ENCODE measurements around the gene FUCA1.

- TF ChIP-seq CTCF (IDR thresholded peaks at IDR 0.05; ENCODE audit: control extremely low read depth in 1 of 3, insufficient read depth in 1 of 3, low read depth in 1 of 3, low read length in 3 of 3): no peak
- no peak for TF ChIP-seq TCF12 (IDR thresholded peaks at IDR 0.05; ENCODE audit: low read depth, low read length)
- no peak for TF ChIP-seq JUN (IDR thresholded peaks at IDR 0.05; ENCODE audit: low read depth, low read length)
- no peak for TF ChIP-seq BRCA1 (IDR thresholded peaks at IDR 0.05; ENCODE audit: low read depth, low read length)
- no peak for TF ChIP-seq POLR2AphosphoS5 (IDR thresholded peaks at IDR 0.05; ENCODE audit: low read depth, low read length)
- TF ChIP-seq RFX5 (IDR thresholded peaks at IDR 0.05; ENCODE audit: borderline replicate concordance, low read depth, low read length): no peak
- TF ChIP-seq TEAD4 (IDR thresholded peaks at IDR 0.05; ENCODE audit: low read depth, low read length): no peak
- TF ChIP-seq SUZ12 (IDR thresholded peaks at IDR 0.05; ENCODE audit: low read length): no peak
- TF ChIP-seq ZNF274 (IDR thresholded peaks at IDR 0.05; ENCODE audit: borderline replicate concordance, extremely low read depth, low read length): no peak
- no peak for TF ChIP-seq SIN3A (conservative IDR thresholded peaks at IDR 0.05 in 1 of 2, IDR thresholded peaks at IDR 0.05 in 1 of 2; ENCODE audit: low read depth in 1 of 2, low read length in 2 of 2)
- no peak for TF ChIP-seq TAF1 (IDR thresholded peaks at IDR 0.05; ENCODE audit: low read depth, low read length)
- no peak for TF ChIP-seq JUND (IDR thresholded peaks at IDR 0.05; ENCODE audit: low read length)
- TF ChIP-seq CEBPB (IDR thresholded peaks at IDR 0.05; ENCODE audit: low read depth, low read length): no peak
Measured at GRCh38 chr1:23801876-23802275, 66.2 kb downstream of the FUCA1 start.

All from H1 (cell line).